GF-D8 (cell line): ENCODE results near the gene ERC2.
"Not testable (repeated sequence)": the region's sequence is repeated elsewhere in the genome, so short reads cannot be mapped to it uniquely, and the experiment has no call there.

Source experiments
- DNase-seq: peaks from one replicate; lab custom pipeline; 2025; lab: John Stamatoyannopoulos, UW

The ERC2 gene

DNA sequence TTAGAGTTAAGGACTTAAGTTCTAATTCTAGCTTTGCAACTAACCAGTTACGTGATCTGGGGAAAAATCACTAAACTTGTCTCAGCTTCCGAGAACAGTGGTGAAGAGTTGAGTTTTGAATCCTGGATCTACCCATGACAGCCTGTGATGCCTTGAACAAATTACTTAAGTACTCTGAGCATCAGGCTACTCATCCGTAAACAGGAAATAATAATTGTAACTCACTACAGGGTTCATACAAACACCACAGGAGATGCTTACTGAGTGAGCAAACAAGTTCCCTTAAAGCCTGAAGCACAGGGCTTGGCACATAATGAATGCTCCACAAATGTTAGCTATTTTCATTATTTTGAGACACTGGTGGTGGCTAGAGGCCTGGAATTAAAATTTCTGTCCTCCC lies 158.8 kb downstream of the ERC2 start:
- DNase-seq = no peak

DNA sequence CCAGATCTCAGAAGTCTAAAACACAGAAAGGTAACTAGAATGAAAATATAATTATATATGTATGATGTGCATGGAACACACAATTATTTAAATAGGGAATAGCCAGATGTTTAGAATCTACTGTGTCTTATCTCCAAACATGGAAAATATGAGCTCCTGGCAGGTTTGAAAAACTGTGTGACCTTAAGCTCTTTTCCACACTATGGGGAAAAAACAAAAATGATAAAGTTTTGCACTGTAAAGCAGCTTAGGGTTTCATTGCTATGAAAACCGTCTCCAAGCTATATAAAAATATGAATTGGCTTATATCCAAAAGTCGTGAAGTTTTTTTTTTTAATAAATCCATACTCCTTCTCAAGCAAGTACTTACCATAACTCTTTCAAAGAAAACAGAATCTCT lies 159.8 kb downstream of the ERC2 start:
- no peak for DNase-seq

DNA sequence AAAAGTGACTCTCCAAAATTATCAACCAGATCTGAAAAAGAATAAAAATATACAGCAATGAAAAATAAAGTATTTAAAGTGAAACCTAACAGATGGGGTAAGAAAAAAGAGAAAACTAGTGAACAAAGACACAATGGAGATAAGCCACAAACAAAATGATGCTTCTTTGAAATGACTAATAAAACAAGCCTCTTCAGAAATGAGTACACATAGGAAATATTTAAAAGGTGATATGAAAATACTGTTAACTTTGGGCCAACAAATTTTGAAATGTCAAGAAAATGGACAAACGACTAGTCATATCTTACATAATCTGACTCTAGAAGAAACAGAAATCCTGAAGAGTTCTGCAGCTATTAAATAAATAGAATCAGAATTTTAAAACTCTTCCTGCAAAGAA lies 164.2 kb downstream of the ERC2 start:
- no peak for DNase-seq

DNA sequence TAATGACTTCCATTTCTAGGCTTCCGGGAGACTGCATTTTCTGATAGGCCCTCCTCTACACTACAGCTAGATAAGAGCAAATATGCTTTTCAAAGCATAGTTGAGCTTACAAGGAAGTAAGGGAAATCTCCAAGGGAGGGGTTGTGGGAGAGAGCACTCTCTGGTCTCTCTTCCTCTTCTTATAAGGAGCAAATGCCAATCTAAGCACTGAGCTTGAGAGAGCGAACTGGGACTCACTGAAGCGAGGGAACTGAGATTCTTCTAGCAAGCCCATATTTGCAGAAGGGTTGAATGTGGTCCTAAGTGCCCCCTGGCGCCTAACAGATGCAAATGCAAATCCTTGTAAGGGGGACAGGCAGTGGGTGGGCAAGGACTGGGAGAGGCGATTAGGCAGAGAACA lies 164.8 kb downstream of the ERC2 start:
- DNase-seq = no peak

DNA sequence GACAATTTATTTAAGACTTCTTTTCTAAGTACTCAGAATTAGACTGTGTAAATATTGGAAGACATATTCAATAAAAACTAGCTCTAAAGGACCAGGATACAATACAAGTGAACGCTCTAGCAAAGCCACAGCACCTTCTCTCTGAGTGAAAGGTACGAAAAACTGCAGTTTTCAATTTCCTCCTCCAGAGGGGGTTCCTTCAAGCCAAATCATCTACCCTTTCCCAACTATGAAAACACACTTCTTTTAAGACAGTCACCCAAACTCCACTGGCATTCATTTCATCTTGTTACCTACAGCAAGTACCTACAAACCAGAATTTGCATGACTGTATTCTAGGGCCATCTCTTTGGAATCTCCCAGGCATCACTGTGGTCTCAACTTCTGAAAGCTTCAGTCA lies 165.8 kb downstream of the ERC2 start:
- DNase-seq = no peak

DNA sequence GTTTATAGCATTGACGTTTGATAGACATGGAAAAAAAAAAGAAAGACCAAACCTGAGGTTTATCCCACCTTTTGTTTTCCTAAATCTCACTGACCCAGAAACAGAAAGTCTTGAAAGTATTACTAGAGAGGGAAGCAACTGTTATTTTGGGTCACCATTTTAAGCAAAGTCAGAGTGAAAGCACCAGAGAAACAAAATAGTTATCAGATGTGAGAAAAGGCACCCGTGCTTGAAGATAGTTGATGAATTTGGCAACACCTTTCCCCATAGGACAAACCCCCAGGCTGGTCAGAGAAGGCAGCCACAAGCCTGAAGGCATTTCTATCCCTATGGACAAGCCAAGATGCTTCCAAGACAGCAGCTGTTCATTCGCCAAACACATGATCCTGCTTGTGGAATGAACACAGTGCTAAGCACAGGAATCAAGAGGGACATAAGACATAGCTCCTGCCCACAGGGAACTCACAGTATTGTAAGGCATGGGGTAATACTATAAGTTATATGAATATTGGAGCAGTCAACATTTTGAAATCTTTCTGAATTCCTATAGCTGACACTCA lies 170.9 kb downstream of the ERC2 start:
- DNase-seq = no peak

DNA sequence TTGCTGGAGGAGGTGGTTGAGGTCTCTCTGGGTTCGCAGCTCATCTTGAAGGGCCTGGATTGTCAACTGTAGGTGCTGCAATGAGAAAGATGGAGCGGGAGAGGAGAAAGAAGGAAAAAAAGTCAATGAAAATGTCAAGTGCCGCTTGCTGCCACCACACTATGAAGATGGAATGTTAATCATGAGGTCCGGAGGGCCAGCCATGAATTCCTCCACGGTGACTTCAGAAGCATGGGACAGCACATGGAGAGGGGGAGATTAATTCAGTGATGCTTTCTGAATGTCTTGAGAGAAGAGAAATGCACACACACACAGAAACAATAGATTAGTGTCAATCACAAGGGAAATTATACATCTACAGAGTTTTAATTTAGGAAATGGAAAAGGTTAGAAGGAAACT lies 171.9 kb downstream of the ERC2 start:
- DNase-seq = no peak

DNA sequence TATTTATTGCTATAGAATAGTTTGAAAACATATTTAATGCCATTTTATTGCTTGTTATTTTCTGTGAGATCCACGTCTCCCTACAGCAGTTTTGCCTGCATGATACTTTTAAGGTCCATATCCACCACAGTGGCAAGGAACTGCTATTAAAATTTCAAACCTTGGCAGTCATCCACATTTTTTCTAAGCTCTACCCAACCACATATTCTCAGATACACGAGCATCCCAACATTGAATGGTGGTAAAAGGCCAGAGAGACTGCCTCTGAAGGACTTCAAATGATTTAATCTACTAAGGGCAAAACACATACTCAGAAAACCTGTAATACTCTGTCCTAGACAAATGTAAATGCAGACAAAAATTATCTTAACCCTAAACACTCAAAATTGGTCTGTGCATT lies 173.1 kb downstream of the ERC2 start:
- DNase-seq = no peak

DNA sequence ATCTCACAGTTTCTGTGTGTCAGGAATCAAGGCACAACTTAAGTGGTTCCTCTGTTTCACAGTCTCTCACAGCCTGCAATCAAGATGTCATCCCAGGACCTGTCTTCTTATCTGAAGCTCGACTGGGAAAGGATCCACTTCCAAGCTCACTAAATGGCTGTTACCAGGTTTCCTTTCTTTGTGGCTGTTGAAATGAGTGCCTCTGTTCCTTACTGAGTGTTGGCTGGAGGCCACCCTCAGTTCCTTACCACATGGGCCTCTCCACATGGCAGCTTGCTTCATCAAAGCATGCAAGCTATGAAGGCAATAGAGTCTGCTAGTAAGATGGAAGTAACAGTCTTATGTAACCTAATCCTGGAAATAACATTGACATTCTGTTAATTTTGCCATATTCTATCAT lies 174.0 kb downstream of the ERC2 start:
- no peak for DNase-seq

DNA sequence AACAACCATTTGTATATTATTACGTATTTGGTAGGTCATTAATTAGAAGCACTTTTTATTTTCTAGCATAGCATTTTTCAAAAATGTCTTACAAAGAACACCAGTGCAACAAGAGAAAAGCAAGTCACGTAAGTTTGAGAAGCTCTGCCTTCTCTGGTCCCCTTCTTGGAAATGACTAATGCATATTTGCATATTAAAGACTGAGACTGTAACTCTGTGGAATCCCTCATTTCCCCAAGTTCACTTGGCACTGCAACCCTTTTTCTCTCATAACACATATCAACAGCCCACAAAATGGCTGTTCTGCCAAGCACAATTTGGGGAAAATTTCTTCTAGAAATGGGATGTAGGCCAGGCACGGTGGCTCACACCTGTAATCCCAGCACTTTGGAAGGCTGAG lies 176.3 kb downstream of the ERC2 start:
- DNase-seq = no peak

DNA sequence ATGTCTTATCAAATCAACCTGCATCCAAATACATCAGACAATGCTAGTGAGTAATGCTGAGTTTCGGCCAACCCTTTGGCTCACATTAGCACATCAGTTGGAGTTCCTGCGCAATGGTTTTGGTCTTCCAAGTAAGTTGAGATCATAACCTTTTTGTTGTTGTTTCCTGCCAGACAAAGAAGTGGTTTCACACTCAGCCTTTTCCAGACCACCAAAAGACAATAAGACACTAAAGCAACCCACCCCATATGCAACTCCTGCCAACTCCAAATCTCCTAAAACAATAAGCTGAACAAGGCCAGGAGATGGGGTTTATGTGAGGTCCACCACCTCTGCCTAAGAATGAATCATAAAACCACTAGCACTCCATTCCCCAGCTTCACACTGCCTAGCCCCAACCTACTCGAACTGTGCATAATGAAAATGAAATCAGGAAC lies 177.0 kb downstream of the ERC2 start:
- no peak for DNase-seq

DNA sequence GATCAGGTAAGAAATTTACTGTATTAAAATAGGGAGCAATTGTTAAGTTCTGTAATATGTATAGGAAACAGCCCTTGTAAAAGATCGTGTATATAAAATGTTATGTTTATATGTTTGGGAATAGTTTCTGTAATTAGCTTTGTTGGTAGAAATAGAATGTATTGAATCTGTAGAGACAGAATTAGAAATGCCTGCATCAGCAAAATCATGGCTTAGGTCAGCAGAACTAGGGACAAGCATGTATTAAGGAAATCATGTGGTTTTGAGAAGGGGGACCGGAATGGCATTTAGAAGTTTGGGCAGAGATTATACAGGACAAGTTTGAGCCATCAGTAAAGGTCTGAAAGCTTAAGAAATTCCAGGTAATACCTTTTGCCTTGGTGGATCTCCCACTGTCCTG lies 177.9 kb downstream of the ERC2 start:
- DNase-seq = no peak

DNA sequence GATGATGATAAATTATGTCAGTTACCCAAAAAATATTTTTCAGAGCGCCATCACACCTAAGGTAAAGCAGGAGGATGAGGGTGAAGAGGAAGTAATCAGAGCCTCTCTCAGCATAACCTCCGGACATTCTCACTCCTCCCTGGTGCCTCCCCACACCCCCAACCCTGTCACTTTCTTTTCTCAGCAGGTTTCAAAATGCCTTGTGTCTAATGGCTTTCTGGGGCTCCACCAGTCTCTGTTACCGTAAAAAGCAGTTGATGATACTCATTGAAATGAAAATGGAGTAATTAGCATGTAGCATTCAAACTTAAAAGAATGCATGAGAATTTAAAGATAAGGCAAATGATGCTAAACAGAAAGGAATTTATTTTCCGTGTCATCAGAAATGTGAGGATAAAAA lies 180.0 kb downstream of the ERC2 start:
- DNase-seq = no peak

DNA sequence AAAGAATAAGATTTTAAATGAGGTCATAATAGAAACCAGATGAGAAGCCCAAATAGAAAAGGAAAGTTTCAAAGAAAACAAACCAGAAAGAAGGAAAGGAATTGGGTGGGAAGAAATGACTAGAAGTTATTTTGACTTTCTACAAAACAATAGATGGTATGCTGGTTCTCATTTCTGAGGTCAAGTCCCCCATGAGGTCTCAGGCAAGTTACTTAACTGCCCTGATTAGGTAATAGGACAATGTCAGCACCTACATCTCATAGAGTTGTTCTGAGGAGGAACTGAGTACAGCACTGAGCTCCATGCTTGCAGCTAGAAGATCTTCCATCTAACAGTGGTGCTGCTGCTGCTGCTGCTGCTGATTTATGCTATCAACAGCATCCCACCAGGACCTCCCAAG lies 185.9 kb downstream of the ERC2 start:
- no peak for DNase-seq

DNA sequence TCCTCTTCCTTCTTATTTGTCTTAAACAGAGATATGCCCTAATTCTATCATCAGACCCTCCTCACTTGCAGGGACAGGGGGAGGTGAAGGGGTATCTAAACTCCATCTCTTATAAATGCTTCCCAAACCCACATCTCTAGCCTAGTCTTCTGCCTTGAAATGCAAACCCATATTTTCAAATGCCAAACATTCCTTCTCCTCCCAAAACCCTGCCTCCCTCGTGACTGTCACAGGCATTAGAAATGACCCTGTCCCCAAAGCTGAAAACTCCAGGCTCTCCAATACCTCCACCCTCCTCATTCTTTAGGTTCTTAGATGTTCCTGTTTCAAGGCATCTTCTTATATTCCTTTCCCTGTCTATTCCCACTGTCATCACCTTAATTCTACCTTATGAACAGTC lies 191.0 kb downstream of the ERC2 start:
- DNase-seq = no peak

DNA sequence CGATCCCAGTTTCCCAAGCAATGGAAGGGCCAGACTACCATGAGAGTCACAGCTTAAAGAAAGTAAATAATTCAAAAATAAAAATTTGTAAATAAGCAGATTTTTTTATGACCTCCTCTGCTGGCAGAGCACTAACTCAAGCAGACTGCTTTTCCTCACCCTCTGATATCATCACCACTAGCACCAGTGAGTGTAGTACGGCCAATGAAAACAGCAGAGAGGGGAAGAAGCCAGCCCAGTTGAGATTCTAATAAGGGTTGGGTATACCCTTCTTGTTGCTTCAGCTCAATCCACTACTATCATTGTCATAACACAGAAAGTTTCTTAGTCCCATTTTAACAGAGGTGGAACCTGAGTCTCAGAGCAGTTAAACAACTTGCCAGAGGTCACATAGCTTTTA lies 193.1 kb downstream of the ERC2 start:
- no peak for DNase-seq

DNA sequence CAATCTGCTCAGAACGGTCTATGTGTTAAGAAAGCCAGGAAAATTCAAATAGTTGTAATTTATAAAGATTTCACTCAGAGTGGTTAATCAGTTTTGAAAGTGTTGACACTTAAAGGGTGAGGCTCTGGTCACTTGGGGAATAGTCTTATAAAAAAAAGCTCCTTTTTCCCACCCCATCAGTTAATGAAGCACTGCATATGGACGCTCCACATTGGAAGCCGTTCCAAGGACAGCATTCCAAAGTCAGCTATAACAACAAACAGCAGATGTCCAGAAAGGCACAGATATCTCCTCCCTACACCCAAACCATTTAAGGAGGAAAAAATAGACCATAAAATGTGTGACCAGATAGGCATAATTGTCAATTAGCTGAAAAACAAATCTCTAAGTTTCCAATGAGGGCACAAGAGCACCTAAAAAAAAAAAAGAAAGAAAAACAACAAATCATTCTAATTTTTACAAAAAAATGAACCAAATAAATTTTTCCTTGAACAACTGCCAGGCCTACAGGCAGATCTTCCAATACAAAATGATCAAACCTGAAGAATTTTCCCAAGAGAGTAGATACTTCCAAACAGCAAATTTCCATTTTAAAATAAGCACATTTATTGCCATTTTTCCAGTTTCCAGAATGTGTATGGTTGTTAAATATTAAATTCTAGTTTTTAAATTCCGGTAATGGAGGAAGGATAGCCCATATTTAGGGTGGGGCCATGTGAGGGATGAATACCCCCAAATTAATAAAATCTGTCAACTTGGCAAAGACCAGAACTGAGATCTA lies 198.3 kb downstream of the ERC2 start:
- DNase-seq = no peak

DNA sequence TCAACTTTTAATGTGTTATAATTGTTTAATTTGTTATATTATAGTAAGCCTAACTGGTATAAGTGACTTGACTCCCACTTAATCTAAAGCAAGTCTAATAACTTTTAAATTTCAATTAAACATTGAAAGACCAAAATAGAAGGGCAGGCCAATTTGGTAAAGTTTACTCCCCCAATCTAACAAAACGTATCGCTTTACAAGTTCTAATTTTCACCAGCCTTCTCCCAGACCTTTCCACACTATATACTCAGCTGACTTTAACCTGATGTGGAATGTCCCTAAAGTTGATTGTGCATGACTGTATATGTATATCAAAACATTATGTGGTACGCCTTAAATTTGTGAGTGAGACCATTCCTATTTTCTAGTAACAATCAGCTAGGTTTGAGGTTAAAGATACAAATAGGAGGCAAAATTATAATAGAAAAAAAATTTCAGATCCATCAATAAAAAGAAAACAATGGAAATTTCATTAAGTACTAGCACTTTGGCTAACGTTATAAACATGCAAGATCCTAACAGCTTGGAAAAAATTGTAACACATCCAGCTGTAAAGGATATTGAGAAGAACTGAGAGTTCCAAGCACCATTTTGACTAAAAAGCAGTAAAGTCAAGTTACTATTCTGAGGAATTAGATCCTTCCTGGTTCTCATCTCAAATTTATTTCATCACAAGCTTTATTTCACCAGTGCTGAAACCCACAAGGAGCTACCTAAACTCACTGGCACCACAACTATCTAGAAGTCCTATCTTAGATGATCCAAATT lies 199.5 kb downstream of the ERC2 start:
- DNase-seq = no peak

DNA sequence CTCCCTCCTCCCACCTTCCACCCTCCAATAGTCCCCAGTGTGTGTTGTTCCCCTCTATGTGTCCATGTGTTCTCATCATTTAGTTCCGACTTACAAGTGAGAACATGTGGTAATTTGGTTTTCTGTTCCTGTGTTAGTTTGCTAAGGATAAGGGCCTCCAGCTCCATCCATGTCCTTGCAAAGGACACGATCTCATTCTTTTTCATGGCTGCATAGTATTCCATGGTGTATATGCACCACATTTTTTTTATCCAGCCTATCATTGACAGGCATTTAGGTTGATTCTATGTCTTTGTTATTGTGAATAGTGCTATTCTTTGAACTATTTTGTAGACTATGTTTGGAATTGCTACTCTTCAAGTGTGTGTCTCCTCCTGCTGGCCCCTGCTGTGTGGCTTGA lies 206.4 kb downstream of the ERC2 start:
- not testable (repeated sequence) for DNase-seq

DNA sequence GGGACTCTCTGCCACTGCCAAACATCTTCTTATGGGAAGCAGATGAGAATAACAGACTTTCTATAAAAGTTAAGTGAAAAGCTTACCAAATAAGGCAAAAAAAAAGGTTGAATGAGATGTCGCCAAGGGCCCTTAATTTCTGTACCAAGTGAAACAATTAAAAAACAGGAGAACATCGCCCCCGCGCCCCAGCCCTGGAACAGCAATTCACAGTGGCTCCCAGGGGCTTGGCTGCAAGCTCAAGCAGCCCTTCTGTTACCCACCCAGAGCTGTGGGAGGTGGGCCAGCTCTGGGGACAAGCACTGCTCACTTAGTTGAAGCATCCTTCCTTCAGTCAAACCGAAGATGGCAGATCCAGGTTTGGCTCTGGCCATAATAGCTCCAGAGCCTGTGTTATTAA lies 208.0 kb downstream of the ERC2 start:
- DNase-seq = no peak

DNA sequence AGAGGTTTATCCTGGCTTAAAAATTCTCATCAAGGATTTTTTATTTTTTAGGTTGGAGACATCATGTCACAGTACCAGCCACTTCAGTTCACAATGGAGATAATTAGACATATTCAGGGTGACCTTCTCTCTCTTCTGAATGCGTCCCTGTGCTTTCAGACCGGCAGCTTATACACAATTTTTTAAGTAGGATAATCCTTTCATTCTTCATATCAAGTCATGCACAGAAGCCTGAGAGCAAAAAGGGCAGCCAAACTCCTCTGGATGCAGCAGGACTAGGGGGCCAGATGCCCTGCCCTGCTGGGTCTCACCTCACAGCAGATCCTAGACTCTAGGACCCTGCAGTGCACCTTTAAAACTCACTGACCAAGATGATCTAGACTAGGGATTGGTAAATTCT lies 210.4 kb downstream of the ERC2 start:
- DNase-seq = no peak

DNA sequence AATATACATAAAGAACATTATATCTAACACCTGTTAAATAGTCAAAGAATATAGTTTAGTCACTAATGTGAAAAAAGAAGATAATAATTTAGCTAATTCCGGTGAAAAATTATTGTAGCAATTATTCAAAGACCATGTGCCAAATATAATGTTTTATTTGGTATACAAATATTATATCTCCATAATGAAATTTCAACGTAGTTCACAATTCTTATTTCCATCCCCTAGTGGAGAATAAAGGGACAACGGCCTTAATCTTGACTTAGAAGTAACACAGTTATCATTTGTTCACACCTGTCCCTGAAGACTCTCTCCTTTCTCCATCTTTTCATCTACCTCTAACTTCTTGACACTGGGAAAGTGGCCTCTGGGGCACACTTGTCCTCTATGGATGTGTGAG lies 213.4 kb downstream of the ERC2 start:
- DNase-seq = no peak

DNA sequence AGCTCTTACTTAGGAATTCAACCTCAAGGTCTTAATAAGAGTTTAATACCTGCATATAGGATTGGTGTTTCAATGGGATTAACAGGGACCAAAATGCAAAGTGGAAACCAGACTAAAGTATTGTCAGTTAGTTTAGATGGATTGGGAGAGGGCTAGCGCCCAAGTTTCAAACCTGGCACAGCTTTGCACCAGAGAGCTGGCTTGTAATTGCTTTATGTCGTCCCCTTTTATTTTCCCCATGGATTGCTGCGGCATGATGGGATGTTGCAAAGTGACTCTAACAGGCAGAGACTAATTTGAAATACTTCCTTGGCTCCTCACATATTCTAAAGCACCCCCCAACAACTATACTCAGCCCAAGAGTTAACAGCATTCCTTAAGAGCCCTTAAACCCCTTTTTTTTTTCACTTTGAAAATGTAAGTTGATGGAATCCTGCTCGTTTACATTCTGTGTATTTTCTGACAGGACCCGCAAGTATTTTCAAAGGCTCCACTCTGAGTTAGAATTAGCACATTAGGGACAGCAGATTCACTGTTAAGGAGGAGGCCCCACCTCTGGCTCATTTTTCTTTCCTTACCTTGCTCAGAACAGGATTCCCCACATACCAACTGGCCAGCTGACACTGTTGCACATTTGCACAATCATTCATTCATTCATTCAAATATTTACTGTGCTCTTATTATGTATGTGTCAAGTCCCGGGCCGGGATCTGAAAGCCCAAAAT lies 214.2 kb downstream of the ERC2 start:
- DNase-seq = no peak
